Measurements from ENCODE around the gene SAG. TPM values are rescaled to one million over a fixed set of nuclear protein-coding genes. Genes with fewer than 3 reads are reported as not detected.

The SAG gene
- total and polyA plus RNA-seq, 2 of the 13 experiments (the other 11 are each of a cell fraction or from before 2014, with no cell fraction given), result not detected

DNA sequence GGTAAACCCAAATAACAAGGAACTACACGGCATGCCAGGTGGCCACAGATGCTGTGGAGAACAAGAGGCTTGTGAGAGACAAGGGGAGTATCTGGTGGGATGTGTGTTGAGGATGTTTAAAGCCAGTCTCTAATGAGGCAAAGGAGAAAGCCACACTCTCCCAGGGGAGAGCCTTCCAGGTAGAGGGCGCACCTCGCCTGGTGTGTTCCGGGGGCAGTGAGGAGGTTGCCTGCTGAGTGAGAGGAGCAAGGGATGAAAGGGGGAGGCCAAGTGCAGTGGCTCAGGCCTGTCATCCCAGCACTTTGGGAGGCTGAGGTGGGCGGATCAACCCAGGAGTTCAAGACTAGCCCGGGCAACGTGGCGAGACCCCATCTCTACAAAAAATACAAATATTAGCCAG, 16.2 kb downstream of the SAG start (continued):
- TF ChIP-seq ZNF263 (CRISPR knock-in tag; IDR thresholded peaks at IDR 0.05) (0 out of 2 replicates have a peak, but pooled peaks have one; percentile 36), HMGXB4 (CRISPR knock-in tag; IDR thresholded peaks at IDR 0.05; ENCODE audit: borderline replicate concordance in 1 of 2, low read depth in 1 of 2) (no peak), NRL (CRISPR knock-in tag; IDR thresholded peaks at IDR 0.05; ENCODE audit: borderline replicate concordance) (no peak), ZNF496 (CRISPR knock-in tag; IDR thresholded peaks at IDR 0.05; ENCODE audit: insufficient replicate concordance) (no peak), ZNF44 (CRISPR knock-in tag; IDR thresholded peaks at IDR 0.05) (no peak), RFXAP (CRISPR knock-in tag; IDR thresholded peaks at IDR 0.05; ENCODE audit: borderline replicate concordance) (no peak), CTCF (CRISPR knock-in tag; IDR thresholded peaks at IDR 0.05) (peak; percentile 78), HOXA7 (CRISPR knock-in tag; IDR thresholded peaks at IDR 0.05) (no peak), NCOR1 (IDR thresholded peaks at IDR 0.05; ENCODE audit: borderline replicate concordance, low read length) (no peak), ZBTB21 (CRISPR knock-in tag; IDR thresholded peaks at IDR 0.05) (no peak), MAZ (IDR thresholded peaks at IDR 0.05; ENCODE audit: borderline replicate concordance, low read depth, low read length) (no peak), MAZ (CRISPR knock-in tag; IDR thresholded peaks at IDR 0.05; ENCODE audit: low read depth) (peak; percentile 49; the same call in 1 of the 2 replicates), ZNF790 (CRISPR knock-in tag; IDR thresholded peaks at IDR 0.05; ENCODE audit: borderline replicate concordance) (no peak), TEAD3 (CRISPR knock-in tag; optimal IDR thresholded peaks at IDR 0.05; ENCODE audit: borderline replicate concordance) (no peak), ZNF614 (CRISPR knock-in tag; IDR thresholded peaks at IDR 0.05; ENCODE audit: borderline replicate concordance) (no peak), SAP130 (CRISPR knock-in tag; IDR thresholded peaks at IDR 0.05; ENCODE audit: low read depth) (0 out of 2 replicates have a peak, but pooled peaks have one; percentile 34), ZNF558 (CRISPR knock-in tag; IDR thresholded peaks at IDR 0.05; ENCODE audit: borderline replicate concordance) (no peak), ZNF850 (CRISPR knock-in tag; conservative IDR thresholded peaks at IDR 0.05) (no peak), CBX2 (IDR thresholded peaks at IDR 0.05; ENCODE audit: low read depth, low read length) (no peak), CBX2 (CRISPR knock-in tag; IDR thresholded peaks at IDR 0.05; ENCODE audit: low read depth) (no peak), SOX5 (CRISPR knock-in tag; IDR thresholded peaks at IDR 0.05; ENCODE audit: borderline replicate concordance) (no peak), ATF7 (IDR thresholded peaks at IDR 0.05) (no peak), ATF7 (CRISPR knock-in tag; IDR thresholded peaks at IDR 0.05) (no peak)
- TF ChIP-seq, protein P1, sequence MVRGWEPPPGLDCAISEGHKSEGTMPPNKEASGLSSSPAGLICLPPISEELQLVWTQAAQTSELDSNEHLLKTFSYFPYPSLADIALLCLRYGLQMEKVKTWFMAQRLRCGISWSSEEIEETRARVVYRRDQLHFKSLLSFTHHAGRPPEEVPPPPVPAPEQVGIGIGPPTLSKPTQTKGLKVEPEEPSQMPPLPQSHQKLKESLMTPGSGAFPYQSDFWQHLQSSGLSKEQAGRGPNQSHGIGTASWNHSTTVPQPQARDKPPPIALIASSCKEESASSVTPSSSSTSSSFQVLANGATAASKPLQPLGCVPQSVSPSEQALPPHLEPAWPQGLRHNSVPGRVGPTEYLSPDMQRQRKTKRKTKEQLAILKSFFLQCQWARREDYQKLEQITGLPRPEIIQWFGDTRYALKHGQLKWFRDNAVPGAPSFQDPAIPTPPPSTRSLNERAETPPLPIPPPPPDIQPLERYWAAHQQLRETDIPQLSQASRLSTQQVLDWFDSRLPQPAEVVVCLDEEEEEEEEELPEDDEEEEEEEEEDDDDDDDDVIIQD (CRISPR knock-in tag; IDR thresholded peaks at IDR 0.05; ENCODE audit: low read depth), result no peak
- TF ChIP-seq, protein P2, sequence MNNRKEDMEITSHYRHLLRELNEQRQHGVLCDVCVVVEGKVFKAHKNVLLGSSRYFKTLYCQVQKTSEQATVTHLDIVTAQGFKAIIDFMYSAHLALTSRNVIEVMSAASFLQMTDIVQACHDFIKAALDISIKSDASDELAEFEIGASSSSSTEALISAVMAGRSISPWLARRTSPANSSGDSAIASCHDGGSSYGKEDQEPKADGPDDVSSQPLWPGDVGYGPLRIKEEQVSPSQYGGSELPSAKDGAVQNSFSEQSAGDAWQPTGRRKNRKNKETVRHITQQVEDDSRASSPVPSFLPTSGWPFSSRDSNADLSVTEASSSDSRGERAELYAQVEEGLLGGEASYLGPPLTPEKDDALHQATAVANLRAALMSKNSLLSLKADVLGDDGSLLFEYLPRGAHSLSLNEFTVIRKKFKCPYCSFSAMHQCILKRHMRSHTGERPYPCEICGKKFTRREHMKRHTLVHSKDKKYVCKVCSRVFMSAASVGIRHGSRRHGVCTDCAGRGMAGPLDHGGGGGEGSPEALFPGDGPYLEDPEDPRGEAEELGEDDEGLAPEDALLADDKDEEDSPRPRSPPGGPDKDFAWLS (CRISPR knock-in tag; IDR thresholded peaks at IDR 0.05; ENCODE audit: borderline replicate concordance), result no peak
